Liver (tissue), 3 donors: Measurements from ENCODE around the gene PYURF.

Experiments
- ATF3 ChIP-seq: IDR thresholded peaks from 2 replicates; pipeline ENCODE4 v1.6.1; 2016; ENCODE audit warnings: antibody characterized with exemption
- CTCF ChIP-seq: fragments of 150-350 bp; IDR thresholded peaks from 2 replicates; pipeline ENCODE4 v1.5.1; 2017; ENCODE audit warnings: improper control_type of control experiment, low read depth, low read length; ENCODE audit not compliant: missing input control
- JUND ChIP-seq, 2 donors: IDR thresholded peaks; 2 replicates each; pipeline ENCODE4 v1.6.1; 2016; ENCODE audit warnings: antibody characterized with exemption in 2 of 2
- MAX ChIP-seq: IDR thresholded peaks from 2 replicates; pipeline ENCODE4 v1.6.1; 2016; ENCODE audit warnings: antibody characterized with exemption
- RAD21 ChIP-seq, 2 donors: IDR thresholded peaks; 2 replicates each; pipeline ENCODE4 v1.6.1; 2016; ENCODE audit warnings: antibody characterized with exemption in 2 of 2, mild to moderate bottlenecking in 2 of 2
- REST ChIP-seq: IDR thresholded peaks from 2 replicates; pipeline ENCODE4 v1.6.1; 2016; ENCODE audit warnings: antibody characterized with exemption, mild to moderate bottlenecking
- YY1 ChIP-seq: IDR thresholded peaks from 2 replicates; pipeline ENCODE4 v1.6.1; 2016; ENCODE audit warnings: antibody characterized with exemption, mild to moderate bottlenecking
- donor health status: healthy.
- donor health status: healthy.

- TF ChIP-seq CTCF (no peak), ATF3 (no peak), YY1 (no peak), REST (no peak), JUND (IDR thresholded peaks at IDR 0.05) (no peak), MAX (no peak), RAD21 (IDR thresholded peaks at IDR 0.05) (no peak)
Observed at GRCh38 chr4:88522702-88523324, 763 bp downstream of the PYURF start.
